GM21717 (cell line): Measurements from ENCODE around the gene VAT1.
A peak's percentile ranks its signal among the peaks of the same experiment; 100 is the strongest.
"Not testable (repeated sequence)": the region's sequence is repeated elsewhere in the genome, so short reads cannot be mapped to it uniquely, and the experiment has no call there.

Source experiments
- ATAC-seq: cut with Tn5 transposase; IDR thresholded peaks from one replicate; pipeline ENCODE4 v1.9.1; 2021; ENCODE audit warnings: mild to moderate bottlenecking, moderate library complexity; ENCODE audit not compliant: unreplicated experiment

Gene VAT1

GRCh38 chr17:43010667-43011308, 11.4 kb downstream of the VAT1 start:
- no peak for ATAC-seq

- ATAC-seq = peak; percentile 73
Observed at GRCh38 chr17:43006639-43007551, 15.3 kb downstream of the VAT1 start, which contains the start of gene IFI35. IFI35 (plus strand) TSS chr17:43006784; CDS start chr17:43006948, 164 bp downstream.

GRCh38 chr17:43003542-43004172, 18.5 kb downstream of the VAT1 start:
- ATAC-seq = no peak

GRCh38 chr17:43000894-43001293, 21.3 kb downstream of the VAT1 start:
- not testable (repeated sequence) for ATAC-seq

- ATAC-seq = no peak
Observed at GRCh38 chr17:42999003-42999525, 23.1 kb downstream of the VAT1 start.

GRCh38 chr17:42997984-42998938, 23.9 kb downstream of the VAT1 start, which contains the start of gene RPL27:
RPL27 (plus strand) TSS chr17:42998419; CDS start chr17:42998751, 332 bp downstream.
- peak; percentile 78 for ATAC-seq

- peak; percentile 5 for ATAC-seq
Observed at GRCh38 chr17:42997390-42997983, 24.7 kb downstream of the VAT1 start.

GRCh38 chr17:42993913-42994312, 28.3 kb downstream of the VAT1 start:
- ATAC-seq = not testable (repeated sequence)

GRCh38 chr17:42992872-42993271, 29.3 kb downstream of the VAT1 start:
- ATAC-seq = no peak

GRCh38 chr17:42991471-42991870, 30.7 kb downstream of the VAT1 start:
- ATAC-seq = no peak

- ATAC-seq = no peak
Observed at GRCh38 chr17:42989726-42990652, 32.2 kb downstream of the VAT1 start.

GRCh38 chr17:42989141-42989540, 33.0 kb downstream of the VAT1 start:
- ATAC-seq = no peak

GRCh38 chr17:42985225-42985624, 37.0 kb downstream of the VAT1 start:
- no peak for ATAC-seq

- ATAC-seq = no peak
Observed at GRCh38 chr17:42982266-42982665, 39.9 kb downstream of the VAT1 start.

GRCh38 chr17:42980766-42981397, 41.3 kb downstream of the VAT1 start:
- ATAC-seq = peak; percentile 31

- peak; percentile 53 for ATAC-seq
Observed at GRCh38 chr17:42980274-42980765, 41.9 kb downstream of the VAT1 start, which contains the start of gene RUNDC1. RUNDC1 (plus strand) TSS chr17:42980565; CDS start chr17:42980577, 12 bp downstream.

- peak; percentile 35 for ATAC-seq
Observed at GRCh38 chr17:42979511-42980273, 42.5 kb downstream of the VAT1 start, which contains the start of gene PTGES3L. PTGES3L (minus strand) TSS chr17:42980080; CDS start chr17:42980053, 27 bp downstream.
